HEK293 (cell line): ENCODE data around the gene ILF3.

Experiments
- CTCF ChIA-PET: fragments of 350-600 bp; formaldehyde crosslinking; extraction: SDS; loops from one replicate; lab custom pipeline; 2021; ENCODE audit warnings: antibody characterized with exemption; lab: Yijun Ruan, JAX
- POLR2A ChIA-PET: fragments of 300-600 bp; formaldehyde crosslinking; extraction: SDS; loops from one replicate; lab custom pipeline; 2020; ENCODE audit warnings: antibody characterized with exemption, inconsistent platforms; lab: Yijun Ruan, JAX
- H3K27ac ChIP-seq: fragments of 200-500 bp; sonication (Bioruptor generic); 2 replicates; pipeline ENCODE4 v1.5.1; 2014; ENCODE audit warnings: low read depth, low read length, control low read depth, inconsistent platforms; ENCODE audit errors: extremely low read depth
- H3K36me3 ChIP-seq, 2 experiments: fragments of 200-500 bp in 1 of 2; sonication (Bioruptor generic) in 1 of 2; 1 replicate in 1 of 2; 2 replicates in 1 of 2; pipeline ENCODE4 v1.5.1; 2014 to 2017; ENCODE audit warnings: inconsistent platforms in 2 of 2, low read length in 2 of 2; ENCODE audit not compliant: control insufficient read depth in 2 of 2, insufficient read depth in 1 of 2
- H3K4me1 ChIP-seq: fragments of 200-500 bp; sonication (Bioruptor generic); 2 replicates; pipeline ENCODE4 v1.5.1; 2014; ENCODE audit warnings: mild to moderate bottlenecking, low read length, inconsistent platforms; ENCODE audit not compliant: control insufficient read depth, insufficient read depth
- H3K4me3 ChIP-seq: 2 replicates; pipeline ENCODE4 v1.5.1; 2011; ENCODE audit warnings: low read depth, mild to moderate bottlenecking, control low read depth, low read length, moderate library complexity
- H3K9me3 ChIP-seq: fragments of 200-500 bp; sonication (Bioruptor generic); 2 replicates; pipeline ENCODE4 v1.5.1; 2014; ENCODE audit warnings: low read depth, low read length, inconsistent platforms; ENCODE audit not compliant: control insufficient read depth, insufficient read depth
- HOXA7 ChIP-seq: sonication (generic); formaldehyde crosslinking; IDR thresholded peaks from 2 replicates; pipeline ENCODE4 v1.8.1; 2022; ENCODE audit warnings: missing genetic modification reagents, borderline replicate concordance
- KLF16 ChIP-seq: fragments of 450-650 bp; formaldehyde crosslinking; IDR thresholded peaks from 2 replicates; pipeline ENCODE4 v1.5.1; 2017; ENCODE audit warnings: missing biosample characterization, missing genetic modification characterization
- MZF1 ChIP-seq: fragments of 450-650 bp; formaldehyde crosslinking; IDR thresholded peaks from 2 replicates; pipeline ENCODE4 v1.5.1; 2017; ENCODE audit warnings: missing biosample characterization, missing genetic modification characterization, borderline replicate concordance
- SP7 ChIP-seq: fragments of 450-650 bp; formaldehyde crosslinking; IDR thresholded peaks from 2 replicates; pipeline ENCODE4 v1.5.1; 2016; ENCODE audit warnings: missing biosample characterization, missing genetic modification characterization
- ZBTB26 ChIP-seq: fragments of 450-650 bp; formaldehyde crosslinking; optimal IDR thresholded peaks from 2 replicates; pipeline ENCODE3; 2016; ENCODE audit warnings: missing biosample characterization, mild to moderate bottlenecking, missing genetic modification characterization
- ZBTB44 ChIP-seq: fragments of 450-650 bp; IDR thresholded peaks from 2 replicates; pipeline ENCODE4 v1.5.1; 2018; ENCODE audit warnings: missing biosample characterization, mild to moderate bottlenecking, missing genetic modification characterization
- ZNF114 ChIP-seq: fragments of 450-650 bp; formaldehyde crosslinking; IDR thresholded peaks from 2 replicates; pipeline ENCODE4 v1.5.0; 2017; ENCODE audit warnings: missing biosample characterization, missing genetic modification characterization
- ZNF133 ChIP-seq: fragments of 450-650 bp; formaldehyde crosslinking; IDR thresholded peaks from 2 replicates; pipeline ENCODE4 v1.5.1; 2016; ENCODE audit warnings: missing biosample characterization, missing genetic modification characterization
- ZNF146 ChIP-seq: fragments of 450-650 bp; formaldehyde crosslinking; IDR thresholded peaks from 2 replicates; pipeline ENCODE4 v1.5.1; 2016; ENCODE audit warnings: missing biosample characterization, missing genetic modification characterization
- ZNF148 ChIP-seq: fragments of 450-650 bp; formaldehyde crosslinking; IDR thresholded peaks from 2 replicates; pipeline ENCODE4 v1.5.0; 2017; ENCODE audit warnings: missing biosample characterization, missing genetic modification characterization, borderline replicate concordance
- ZNF239 ChIP-seq: fragments of 450-650 bp; formaldehyde crosslinking; IDR thresholded peaks from 2 replicates; pipeline ENCODE4 v1.5.1; 2016; ENCODE audit warnings: missing biosample characterization, missing genetic modification characterization
- ZNF280C ChIP-seq: fragments of 450-650 bp; formaldehyde crosslinking; IDR thresholded peaks from 2 replicates; pipeline ENCODE4 v1.5.1; 2016; ENCODE audit warnings: missing biosample characterization, missing genetic modification characterization
- ZNF561 ChIP-seq: fragments of 450-650 bp; IDR thresholded peaks from 2 replicates; pipeline ENCODE4 v1.5.1; 2018; ENCODE audit warnings: missing biosample characterization, missing genetic modification characterization, borderline replicate concordance
- ZNF626 ChIP-seq: fragments of 450-650 bp; sonication (Bioruptor Pico); formaldehyde crosslinking; IDR thresholded peaks from 2 replicates; pipeline ENCODE4 v1.5.1; 2018; ENCODE audit warnings: missing biosample characterization, missing genetic modification characterization, inconsistent platforms

The ILF3 gene

GRCh38 chr19:10730932-10731331, 76.8 kb downstream of the ILF3 start:
- no peak overlapping the region for H3K4me3 ChIP-seq
- POLR2A ChIA-PET: interaction anchor here (1.0 kb wide), 1 partner anchor 13 kb away, joined by 3 read pairs; no protein-coding TSS in a partner anchor
- H3K27ac ChIP-seq: no peak overlapping the region
- no peak for TF ChIP-seq ZNF626 (tag by site-specific recombination)
- no peak for TF ChIP-seq ZNF280C
- TF ChIP-seq ZBTB44 (tag by site-specific recombination): no peak
- no peak for TF ChIP-seq ZNF561 (tag by site-specific recombination)
- TF ChIP-seq ZNF133 (tag by site-specific recombination): no peak
- TF ChIP-seq KLF16 (tag by site-specific recombination): no peak
- no peak for TF ChIP-seq ZNF239
- TF ChIP-seq HOXA7 (CRISPR knock-in tag): no peak
- CTCF ChIA-PET: no interaction called here
- peaks cover 0 to 6% of the 10 kb centered on the region in 2 experiments; a peak in 2 of 3 replicates for H3K36me3 ChIP-seq
- H3K9me3 ChIP-seq: no peaks in the 10 kb centered on the region
- H3K4me1 ChIP-seq: no peaks in the 10 kb centered on the region

- POLR2A ChIA-PET: no interaction called here
- H3K4me3 ChIP-seq: no peak overlapping the region
- CTCF ChIA-PET: interaction anchor here (0.8 to 1.1 kb wide), 3 partner anchors 18 to 252 kb away, joined by 3 to 5 read pairs (median 3); partner anchors contain the start of gene DNM2
These were observed 81.6 kb downstream of the ILF3 start for GRCh38 chr19:10735741-10736140.

More at GRCh38 chr19:10735741-10736140, 81.6 kb downstream of the ILF3 start:
- no peak for TF ChIP-seq ZNF114 (tag by site-specific recombination)
- no peak for TF ChIP-seq ZBTB26
- no peak for TF ChIP-seq MZF1
- no peak for TF ChIP-seq ZNF148 (tag by site-specific recombination)
- TF ChIP-seq ZNF146 (tag by site-specific recombination): no peak
- TF ChIP-seq SP7 (tag by site-specific recombination): no peak
- H3K27ac ChIP-seq: no peak overlapping the region
- no peaks in the 10 kb centered on the region; a peak in 1 of 3 replicates for H3K36me3 ChIP-seq
- H3K9me3 ChIP-seq: no peaks in the 10 kb centered on the region
- no peaks in the 10 kb centered on the region for H3K4me1 ChIP-seq
